Fibroblast of lung (primary cell): ENCODE data around the gene NUDCD3. TPM values are rescaled to one million over a fixed set of nuclear protein-coding genes. Genes with fewer than 3 reads are reported as not detected.

Experiments used
- DNase-seq, 2 donors: peaks; one replicate each; pipeline versions ENCODE4 v3.0.0 to v3.0.0-alpha.2; 2010; ENCODE audit warnings: low read depth in 2 of 2
- H2AFZ ChIP-seq: 2 replicates; pipeline ENCODE4 v1.5.1; 2012; ENCODE audit warnings: low read length, control low read depth, inconsistent platforms
- H3K27ac ChIP-seq: 2 replicates; pipeline ENCODE4 v1.5.1; 2011; ENCODE audit warnings: low read length, control low read depth; ENCODE audit not compliant: insufficient read depth
- H3K27me3 ChIP-seq: 2 replicates; pipeline ENCODE4 v1.5.1; 2011; ENCODE audit warnings: mild to moderate bottlenecking, low read length; ENCODE audit not compliant: control insufficient read depth, insufficient read depth
- H3K36me3 ChIP-seq: 2 replicates; pipeline ENCODE4 v1.5.1; 2011; ENCODE audit warnings: low read length; ENCODE audit not compliant: control insufficient read depth, insufficient read depth
- H3K4me1 ChIP-seq: 2 replicates; pipeline ENCODE4 v1.5.1; 2011; ENCODE audit warnings: low read length; ENCODE audit not compliant: control insufficient read depth, insufficient read depth; ENCODE audit errors: extremely low read depth
- H3K4me2 ChIP-seq: 2 replicates; pipeline ENCODE4 v1.5.1; 2011; ENCODE audit warnings: low read length, control low read depth; ENCODE audit not compliant: insufficient read depth; ENCODE audit errors: extremely low read depth
- H3K4me3 ChIP-seq, 4 experiments: fragments of 200-600 bp in 1 of 4; sonication (generic) in 1 of 4; replicated peaks in 1 of 4; 2 replicates each; pipeline ENCODE4 v1.5.1; 2011 to 2016; ENCODE audit warnings: low read length in 4 of 4, low read depth in 3 of 4, mild to moderate bottlenecking in 3 of 4, control low read depth in 2 of 4, inconsistent platforms in 1 of 4, mixed read lengths in 1 of 4; ENCODE audit not compliant: insufficient read depth in 1 of 4; ENCODE audit errors: control extremely low read depth in 1 of 4
- H3K79me2 ChIP-seq: 2 replicates; pipeline ENCODE4 v1.5.1; 2012; ENCODE audit warnings: mild to moderate bottlenecking, low read length, inconsistent platforms; ENCODE audit not compliant: control insufficient read depth, insufficient read depth
- H3K9ac ChIP-seq: 2 replicates; pipeline ENCODE4 v1.5.1; 2011; ENCODE audit warnings: mild to moderate bottlenecking, low read length, control low read depth; ENCODE audit not compliant: insufficient read depth
- H3K9me3 ChIP-seq: 2 replicates; pipeline ENCODE4 v1.5.1; 2012; ENCODE audit warnings: low read depth, low read length; ENCODE audit not compliant: control insufficient read depth, insufficient read depth
- H4K20me1 ChIP-seq: 2 replicates; pipeline ENCODE4 v1.5.1; 2011; ENCODE audit warnings: low read length; ENCODE audit not compliant: control insufficient read depth, insufficient read depth; ENCODE audit errors: extremely low read depth
- CTCF ChIP-seq, 2 donors: IDR thresholded peaks in 1 of 2; conservative IDR thresholded peaks in 1 of 2; 1 replicate in 1 of 2; 2 replicates in 1 of 2; pipeline ENCODE4 v1.5.1; 2011 to 2012; ENCODE audit warnings: low read length in 2 of 2, control low read depth in 1 of 2, inconsistent platforms in 1 of 2, low read depth in 1 of 2, mild to moderate bottlenecking in 1 of 2
- EZH2 ChIP-seq: IDR thresholded peaks from 2 replicates; pipeline ENCODE4 v1.5.1; 2012; ENCODE audit warnings: low read length, control low read depth, mild to moderate bottlenecking; ENCODE audit errors: missing control alignments
- polyA plus RNA-seq, 2 donors: library from polyadenylated mRNA; depleted of rRNA in 1 of 2; stranded (reverse) in 1 of 2; unstranded in 1 of 2; fragments of >200 nt; gene quantifications; 2 replicates each; pipeline ENCODE4 v1.2.1, GENCODE V29; 2011 to 2012; ENCODE audit warnings: missing spikeins in 1 of 2
- total RNA-seq: library from RNA; depleted of rRNA; stranded (reverse); fragments of >200 nt; gene quantifications from 2 replicates; pipeline ENCODE4 v1.2.1, GENCODE V29; 2014

The NUDCD3 gene
- total and polyA plus RNA-seq, 2 donors (not counting 1 experiment from before 2014, with no cell fraction given), result 51.9 to 68.7 TPM

DNA sequence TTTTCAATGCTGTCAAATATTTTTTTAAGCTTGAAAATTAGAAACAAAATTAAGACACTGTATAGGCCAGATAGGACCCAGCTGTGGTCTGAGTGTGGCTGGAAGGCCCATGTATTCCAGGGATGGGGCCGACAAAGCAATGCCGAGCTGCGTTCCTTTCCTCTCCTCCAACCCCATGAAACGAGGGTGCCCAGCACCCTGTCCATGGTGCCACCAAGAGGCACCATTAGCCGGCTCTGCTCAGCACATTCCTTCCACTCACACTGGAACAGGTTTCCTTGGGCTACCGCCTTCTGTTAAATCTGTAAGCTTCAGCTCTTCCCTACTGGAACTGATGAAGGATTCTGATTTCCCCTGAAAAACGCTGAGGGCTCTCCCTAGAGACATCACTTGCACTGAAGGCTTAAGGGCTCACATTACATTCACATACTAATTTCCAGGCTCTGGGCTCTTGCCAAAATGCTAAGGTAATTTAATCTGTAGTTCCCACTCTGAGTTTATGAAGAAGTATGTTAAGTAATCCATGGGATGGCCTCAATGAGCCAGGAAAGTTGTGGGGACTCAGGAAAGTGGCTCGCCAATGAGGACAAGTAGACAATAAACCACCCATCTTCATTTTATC lies 91.4 kb downstream of the NUDCD3 start:
- Histone ChIP-seq H3K27me3 (no peaks in the 10 kb centered on the region), H3K4me2 (no peak overlapping the region), H3K4me3 (no peak overlapping the region), H3K9me3 (no peaks in the 10 kb centered on the region), H3K27ac (no peak overlapping the region), H4K20me1 (no peaks in the 10 kb centered on the region), H3K9ac (no peak overlapping the region), H3K36me3 (peaks cover 2% of the 10 kb centered on the region), H2AFZ (no peak overlapping the region), H3K4me1 (no peaks in the 10 kb centered on the region), H3K79me2 (no peaks in the 10 kb centered on the region)
- TF ChIP-seq EZH2, result no peak
- no peak for TF ChIP-seq CTCF (conservative IDR thresholded peaks at IDR 0.05 in 1 of 2, IDR thresholded peaks at IDR 0.05 in 1 of 2; ENCODE audit: low read depth in 1 of 2, low read length in 2 of 2)
- DNase-seq, result peak in 1 of 2 donors; percentile 46

- H4K20me1 ChIP-seq, result no peaks in the 10 kb centered on the region
- H3K4me3 ChIP-seq, result no peak overlapping the region
- no peaks in the 10 kb centered on the region for H3K4me1 ChIP-seq
- H3K9ac ChIP-seq, result no peak overlapping the region
- no peak overlapping the region for H3K4me2 ChIP-seq
- H3K9me3 ChIP-seq, result no peaks in the 10 kb centered on the region
- H3K27me3 ChIP-seq, result no peaks in the 10 kb centered on the region
- no peaks in the 10 kb centered on the region for H3K79me2 ChIP-seq
- TF ChIP-seq CTCF (conservative IDR thresholded peaks at IDR 0.05 in 1 of 2, IDR thresholded peaks at IDR 0.05 in 1 of 2; ENCODE audit: low read depth in 1 of 2, low read length in 2 of 2), result no peak
- no peak for TF ChIP-seq EZH2
- H3K27ac ChIP-seq, result no peak overlapping the region
- peaks cover 2% of the 10 kb centered on the region for H3K36me3 ChIP-seq
- no peak overlapping the region for H2AFZ ChIP-seq
- no peak for DNase-seq
Measured at GRCh38 chr7:44398511-44398911, 91.9 kb downstream of the NUDCD3 start.

DNA sequence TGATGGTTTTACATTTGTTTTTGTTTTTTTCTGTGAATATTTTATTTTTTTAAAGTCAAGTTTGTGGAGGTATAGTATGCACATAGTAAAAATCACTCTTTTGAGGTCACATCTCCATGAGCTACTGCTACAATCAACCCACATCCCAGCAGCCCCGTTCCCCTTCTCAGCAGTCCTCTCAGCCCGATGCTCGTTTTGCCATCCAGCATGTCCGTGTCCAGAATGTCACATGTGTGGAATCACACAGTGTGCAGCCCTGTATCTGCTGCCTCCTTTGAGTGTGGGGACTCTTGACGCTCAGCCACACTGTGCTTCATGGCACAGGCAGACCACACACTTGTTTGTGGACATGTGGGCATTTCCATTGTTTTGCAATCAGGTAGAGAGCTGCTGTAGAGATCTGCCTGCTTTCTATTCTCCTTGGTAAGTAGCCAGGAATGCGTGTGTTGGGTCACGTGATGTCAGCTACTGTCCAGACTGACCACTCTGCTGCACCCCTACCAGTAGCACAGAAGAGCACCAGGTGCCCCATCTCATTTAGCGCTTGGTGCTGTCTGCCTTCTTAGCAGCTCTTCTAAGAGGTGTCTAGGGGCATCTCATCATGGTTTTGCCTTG lies 93.4 kb downstream of the NUDCD3 start:
- H3K27ac ChIP-seq, result no peak overlapping the region

More for the DNA sequence above, 93.4 kb downstream of the NUDCD3 start:
- peak in 1 of 2 donors; percentile 75 for DNase-seq
- Histone ChIP-seq H4K20me1 (no peaks in the 10 kb centered on the region), H3K9me3 (no peaks in the 10 kb centered on the region), H3K4me2 (no peak overlapping the region), H3K36me3 (peaks cover 2% of the 10 kb centered on the region), H3K27me3 (no peaks in the 10 kb centered on the region), H3K4me3 (no peak overlapping the region), H2AFZ (no peak overlapping the region), H3K4me1 (no peaks in the 10 kb centered on the region), H3K79me2 (no peaks in the 10 kb centered on the region), H3K9ac (no peak overlapping the region)
- no peak for TF ChIP-seq EZH2
- TF ChIP-seq CTCF (conservative IDR thresholded peaks at IDR 0.05 in 1 of 2, IDR thresholded peaks at IDR 0.05 in 1 of 2; ENCODE audit: low read depth in 1 of 2, low read length in 2 of 2), result no peak
